GM18498 (cell line): Measurements from ENCODE around the gene ESPNL.

Experiments
- ATAC-seq: cut with Tn5 transposase; IDR thresholded peaks from one replicate; pipeline ENCODE4 v1.9.1; 2021; ENCODE audit warnings: mild to moderate bottlenecking, moderate library complexity; ENCODE audit not compliant: unreplicated experiment

Gene ESPNL

DNA sequence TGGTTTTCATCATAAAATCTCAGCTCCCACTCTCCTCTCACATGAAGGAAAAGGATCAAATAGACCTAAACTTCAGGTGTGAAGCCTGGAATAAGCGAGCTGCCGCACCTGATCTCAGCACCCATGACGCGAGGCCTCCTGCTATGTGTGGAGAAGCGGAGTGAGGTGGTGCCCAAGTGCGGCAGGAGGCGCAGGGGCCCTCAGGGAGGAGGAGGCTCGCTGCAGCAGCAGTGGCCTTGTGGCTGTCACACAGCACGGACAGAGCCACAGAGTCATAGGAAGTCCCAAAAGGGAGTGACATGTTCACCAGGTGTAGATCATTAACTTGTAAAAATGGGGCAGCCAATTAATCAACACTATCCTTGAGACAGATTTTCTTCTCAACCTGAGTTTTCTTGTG lies 30.3 kb upstream of the ESPNL start:
- ATAC-seq = no peak

- no peak for ATAC-seq
Measured at GRCh38 chr2:238075397-238075796, 24.7 kb upstream of the ESPNL start.

GRCh38 chr2:238077292-238077691 lies 22.8 kb upstream of the ESPNL start:
- no peak for ATAC-seq

GRCh38 chr2:238079874-238080327 lies 20.2 kb upstream of the ESPNL start:
- no peak for ATAC-seq

- ATAC-seq = no peak
Measured at GRCh38 chr2:238080518-238080917, 19.6 kb upstream of the ESPNL start.

DNA sequence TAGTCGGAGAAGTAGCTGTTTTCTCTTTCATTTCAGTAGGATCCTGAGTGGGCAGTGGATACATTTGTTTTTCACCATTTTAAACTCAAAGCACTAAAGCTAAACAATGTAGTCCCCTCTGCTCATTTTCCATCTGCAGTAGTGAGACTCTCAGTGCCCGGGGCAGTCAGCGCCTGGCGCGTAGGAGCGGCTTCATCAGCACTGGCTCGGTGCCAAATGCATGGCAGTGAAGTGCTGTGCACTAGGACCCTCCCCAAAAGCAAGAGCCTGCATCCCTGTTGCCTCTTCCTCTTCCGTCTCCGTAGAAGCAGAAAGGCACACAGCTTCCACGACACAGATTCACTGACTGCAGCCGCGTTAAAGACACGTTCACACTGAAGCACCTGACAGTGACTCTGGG lies 19.0 kb upstream of the ESPNL start:
- ATAC-seq = no peak

DNA sequence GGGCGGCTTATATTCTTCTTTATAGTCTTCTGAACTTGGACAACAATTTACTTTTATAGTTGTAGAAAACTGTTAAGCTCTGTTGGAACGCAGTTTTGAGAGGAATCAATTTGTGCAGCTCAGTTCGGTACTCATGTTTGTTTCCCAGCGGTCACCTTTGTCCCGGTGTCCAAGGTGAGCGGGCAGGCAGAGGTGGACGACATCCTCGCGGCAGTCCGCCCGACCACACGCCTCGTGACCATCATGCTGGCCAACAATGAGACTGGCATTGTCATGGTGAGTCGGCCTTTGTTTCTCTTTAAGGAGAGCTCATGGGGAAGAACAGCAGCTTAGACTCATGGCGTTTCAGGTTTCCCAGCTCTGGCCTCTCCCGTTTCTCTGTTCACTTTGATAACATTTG lies 18.6 kb upstream of the ESPNL start:
- ATAC-seq = no peak

DNA sequence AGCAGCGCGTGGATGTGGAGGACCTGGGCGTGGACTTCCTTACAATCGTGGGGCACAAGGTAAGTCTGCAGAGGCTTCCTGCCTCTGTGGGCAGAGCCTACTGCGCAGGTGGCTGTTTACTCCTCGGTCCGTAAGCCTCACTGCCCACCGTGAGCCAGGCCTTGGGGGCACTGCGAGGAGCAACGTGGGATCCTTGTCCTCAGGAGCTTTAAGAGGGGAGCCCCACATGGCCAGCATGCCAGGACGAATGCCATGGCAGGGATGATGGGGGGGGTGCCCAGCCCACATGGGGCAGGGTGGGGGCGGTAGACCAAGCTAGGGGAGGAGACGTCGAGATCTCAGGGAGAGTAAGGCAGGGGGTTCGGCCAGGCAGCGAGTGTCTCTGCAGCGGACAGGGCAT lies 18.0 kb upstream of the ESPNL start:
- no peak for ATAC-seq

- no peak for ATAC-seq
Measured at GRCh38 chr2:238082827-238083226, 17.3 kb upstream of the ESPNL start.

- ATAC-seq = no peak
Measured at GRCh38 chr2:238083919-238084318, 16.2 kb upstream of the ESPNL start.

- ATAC-seq = no peak
Measured at GRCh38 chr2:238084761-238085160, 15.4 kb upstream of the ESPNL start.

DNA sequence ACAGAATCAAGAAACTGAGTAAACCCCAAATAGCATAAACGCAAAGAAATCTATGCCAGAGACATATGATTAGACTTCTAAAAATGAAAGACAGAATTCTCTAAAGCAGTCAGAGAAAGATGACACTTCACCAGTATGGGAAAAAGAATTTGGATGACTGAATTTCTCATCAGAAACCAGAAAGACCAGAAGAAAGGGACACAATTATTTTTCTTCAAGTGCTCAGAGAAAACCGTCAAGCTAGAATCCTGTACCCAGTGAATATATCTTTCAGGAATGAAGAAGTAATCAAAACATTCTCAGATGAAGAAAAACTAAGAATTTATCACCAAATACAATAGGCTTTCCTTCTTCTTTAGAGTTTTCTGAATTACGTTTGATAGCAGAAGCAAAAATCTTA lies 14.2 kb upstream of the ESPNL start:
- ATAC-seq = no peak

GRCh38 chr2:238087211-238087610 lies 12.9 kb upstream of the ESPNL start:
- ATAC-seq = no peak

GRCh38 chr2:238090887-238091286 lies 9.3 kb upstream of the ESPNL start:
- ATAC-seq = no peak

GRCh38 chr2:238091436-238092060 lies 8.6 kb upstream of the ESPNL start:
- ATAC-seq = no peak

DNA sequence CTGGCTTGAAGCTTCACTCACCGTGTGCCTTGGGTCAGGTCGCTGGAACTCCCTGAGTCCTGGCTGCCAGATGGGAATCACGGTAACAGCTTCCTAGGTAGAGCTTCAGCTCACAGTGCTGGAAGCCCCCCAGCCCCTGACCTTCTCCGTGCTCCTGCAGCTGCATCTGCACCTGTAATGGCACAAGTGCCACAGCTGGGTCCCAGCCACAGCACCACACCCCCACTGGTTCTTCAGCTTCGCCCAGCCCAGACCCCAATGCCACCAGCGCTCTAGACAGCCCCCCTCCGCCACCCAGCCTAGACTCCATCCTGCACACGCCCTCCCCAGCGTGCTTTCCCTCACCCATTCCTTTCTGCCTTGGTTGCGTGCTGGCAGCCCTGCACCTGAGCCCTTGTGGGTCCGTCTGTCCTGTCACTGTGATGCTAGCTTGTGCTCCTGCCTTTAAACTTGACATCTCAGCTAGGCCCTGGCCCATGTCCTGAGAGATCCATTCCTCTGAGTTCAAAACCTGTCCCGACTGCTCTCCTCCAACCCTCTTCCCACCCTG lies 7.6 kb upstream of the ESPNL start:
- ATAC-seq = no peak

DNA sequence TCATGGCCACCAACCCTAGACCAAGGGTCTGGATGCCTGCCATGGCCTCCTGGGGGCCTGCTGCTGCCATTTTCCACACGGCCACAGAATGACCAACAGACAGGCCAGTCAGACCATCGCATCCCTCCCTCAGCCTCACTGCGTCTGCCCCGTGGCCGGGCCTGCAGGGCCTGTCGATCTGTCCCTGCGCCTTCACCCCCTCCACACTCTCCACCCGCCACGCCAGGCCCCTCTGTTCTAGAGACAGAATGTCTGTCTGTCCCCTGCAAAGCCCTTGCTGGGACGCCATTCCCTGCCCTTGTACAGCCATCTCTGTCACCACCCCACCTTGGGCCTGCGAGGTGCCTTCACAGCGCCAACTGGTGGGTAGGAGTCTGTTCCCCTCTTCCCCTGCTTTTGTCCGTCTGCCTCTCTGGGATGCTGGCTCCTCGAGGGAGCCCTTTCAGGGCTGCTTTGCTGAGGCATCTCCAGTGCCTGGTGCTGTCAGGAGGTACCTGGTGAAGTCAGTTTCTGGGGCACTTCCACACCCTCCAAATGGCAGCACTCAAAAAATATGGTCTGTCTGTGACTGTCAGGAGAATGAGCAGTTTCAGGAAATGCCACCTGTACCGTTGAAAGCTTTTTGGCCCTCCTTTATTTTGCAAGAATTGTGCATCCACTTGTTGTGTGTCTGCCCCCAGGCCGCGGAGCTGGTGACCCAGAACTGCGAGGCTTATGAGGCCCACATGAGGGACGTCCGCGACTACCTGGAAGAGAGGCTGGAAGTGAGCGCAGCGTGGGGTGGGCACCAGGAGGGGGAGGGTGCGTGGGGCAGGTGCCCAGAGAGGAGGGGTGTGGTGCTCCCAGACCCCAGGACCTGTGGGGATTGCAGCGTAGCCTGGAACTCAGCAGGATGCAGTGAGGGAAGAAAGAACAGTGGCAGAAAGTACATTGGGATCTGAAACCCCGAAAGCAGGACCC lies 6.7 kb upstream of the ESPNL start:
- no peak for ATAC-seq

DNA sequence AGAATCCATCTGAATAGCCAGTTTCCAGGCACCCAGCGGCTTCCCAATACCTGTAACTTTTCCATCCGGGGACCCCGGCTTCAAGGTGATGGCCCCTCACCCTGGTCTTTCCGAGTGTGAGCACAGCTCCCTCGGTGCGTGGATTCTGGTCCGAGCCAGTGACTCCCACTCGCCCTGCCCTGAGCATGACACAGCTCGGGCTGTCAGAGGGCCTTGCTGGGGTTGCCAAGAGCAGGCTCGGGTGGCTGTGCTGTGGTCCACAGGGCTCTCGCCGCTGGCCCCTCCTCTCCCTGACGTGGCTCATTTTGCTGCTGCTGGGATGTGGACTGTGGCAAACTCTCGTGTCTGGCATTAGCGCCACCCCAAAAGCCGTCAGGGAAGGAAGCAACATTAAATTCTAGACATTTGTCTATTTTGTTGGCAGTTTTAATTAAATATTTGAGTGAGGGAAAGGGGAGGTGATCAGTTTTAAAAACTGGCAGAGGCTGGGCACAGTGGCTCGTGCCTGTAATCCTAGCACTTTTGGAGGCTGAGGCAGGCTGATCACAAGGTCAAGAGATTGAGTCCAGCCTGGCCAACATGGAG lies 5.6 kb upstream of the ESPNL start:
- no peak for ATAC-seq

DNA sequence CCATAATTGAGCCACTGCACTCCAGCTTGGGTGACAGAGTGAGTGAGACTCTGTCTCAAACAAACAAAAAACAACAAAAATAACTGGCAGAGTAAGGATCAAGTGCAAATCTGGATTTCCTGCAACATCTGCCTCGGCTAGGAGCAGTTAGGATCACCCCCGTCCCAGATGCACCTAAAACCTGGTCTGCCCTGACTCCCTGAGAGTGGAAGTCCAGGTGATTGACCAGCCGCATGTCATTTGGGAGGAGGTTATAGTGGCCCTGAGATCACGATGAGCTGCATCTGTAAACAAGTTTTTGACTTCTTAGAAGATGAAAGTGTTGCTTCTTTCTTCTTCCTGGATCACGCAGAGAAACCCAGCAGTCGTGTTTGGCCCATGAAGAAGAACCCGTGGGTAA lies 5.0 kb upstream of the ESPNL start:
- no peak for ATAC-seq

DNA sequence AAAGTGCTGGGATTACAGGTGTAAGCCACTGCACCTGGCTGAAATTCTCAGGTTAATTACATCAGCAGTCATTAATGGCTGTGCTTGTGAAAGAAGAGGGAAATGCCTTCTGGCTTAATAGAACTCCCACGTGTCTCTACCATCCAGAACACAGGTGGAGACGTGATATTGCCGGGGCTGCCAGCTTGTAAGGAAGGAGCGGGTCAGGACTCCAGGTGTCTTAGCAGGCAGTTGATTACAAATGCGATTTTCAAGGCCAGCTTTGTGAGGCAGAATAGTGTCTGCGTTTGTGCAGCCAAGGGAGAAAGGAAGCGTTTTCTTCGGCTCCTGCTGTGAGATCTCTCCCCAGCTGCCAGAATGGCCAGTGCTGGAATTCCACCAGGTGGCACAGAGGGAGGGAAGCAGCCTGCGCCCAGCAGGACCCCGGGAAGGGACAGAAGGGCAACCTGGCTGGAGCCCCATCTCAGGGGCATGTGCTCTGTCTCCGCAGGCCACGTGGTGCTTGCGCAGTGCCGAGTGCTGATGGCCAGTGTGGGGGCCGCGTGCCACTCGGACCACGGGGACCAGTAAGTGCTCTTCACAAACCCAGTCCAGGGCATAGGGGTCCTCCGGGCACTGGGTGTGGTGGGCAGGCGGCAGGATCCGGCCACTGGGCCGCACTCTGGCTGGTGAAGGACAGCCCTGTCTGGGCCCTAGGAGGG lies 3.7 kb upstream of the ESPNL start:
- ATAC-seq = no peak
